NCI-H526 (cell line): ENCODE measurements around the gene NAA60.

Experiments
- DNase-seq, 2 experiments: peaks; one replicate each; lab custom pipeline; 2025; lab: John Stamatoyannopoulos, UW

Gene NAA60

DNA sequence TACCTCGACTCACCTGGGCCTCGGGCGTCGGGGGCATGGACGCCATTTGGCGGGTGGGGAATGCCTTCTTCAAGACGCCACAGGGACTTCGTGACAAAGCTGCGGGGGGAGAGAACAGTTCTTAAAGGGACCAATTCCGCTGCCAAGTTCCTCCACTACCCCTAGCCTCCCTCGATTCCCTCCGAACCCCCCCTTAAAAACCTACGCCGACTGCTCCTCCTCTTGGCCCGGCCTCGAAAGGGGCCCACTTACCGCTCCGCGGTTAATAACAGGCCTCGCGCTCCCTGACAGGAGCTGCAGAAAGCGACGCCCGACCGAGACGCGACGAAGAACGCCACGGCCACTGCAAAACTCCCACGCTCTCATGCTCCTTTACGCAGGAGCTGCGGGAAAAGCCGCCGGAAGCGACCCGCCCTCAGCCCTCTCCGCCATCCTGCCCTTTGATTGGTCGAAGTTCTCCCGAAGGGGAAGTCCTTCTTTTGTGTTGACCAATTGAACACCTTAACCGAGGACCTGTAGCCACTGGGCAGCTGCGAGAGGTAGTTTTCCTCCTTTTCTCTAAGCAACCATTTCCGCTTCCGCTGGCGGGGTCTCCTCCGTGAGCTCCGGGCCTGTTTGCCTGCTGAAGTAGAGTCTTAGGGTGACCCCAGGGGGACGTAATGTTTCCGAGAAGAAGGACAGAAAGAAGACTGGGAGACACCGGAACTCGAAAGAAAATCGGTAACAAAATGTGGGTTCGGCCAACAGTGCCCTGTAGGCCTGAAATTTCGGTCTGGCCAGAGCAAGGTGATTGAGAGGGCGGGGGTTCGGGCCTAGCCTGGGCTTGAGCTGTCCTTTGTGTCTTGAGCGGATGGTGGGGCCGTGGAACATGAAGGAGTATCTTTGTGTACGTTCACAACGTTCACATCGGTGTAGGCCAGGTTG, at the start of gene NAA60, which contains the start of gene ZNF597:
TSS of gene NAA60 (plus strand) at position 573 of the 924 bp plus-strand sequence. CDS start 32,548 bp downstream, outside the sequence.
TSS of gene ZNF597 (minus strand) at position 397 of the 924 bp plus-strand sequence. CDS start at position 46, 351 bp downstream.
- DNase-seq: no peak

DNA sequence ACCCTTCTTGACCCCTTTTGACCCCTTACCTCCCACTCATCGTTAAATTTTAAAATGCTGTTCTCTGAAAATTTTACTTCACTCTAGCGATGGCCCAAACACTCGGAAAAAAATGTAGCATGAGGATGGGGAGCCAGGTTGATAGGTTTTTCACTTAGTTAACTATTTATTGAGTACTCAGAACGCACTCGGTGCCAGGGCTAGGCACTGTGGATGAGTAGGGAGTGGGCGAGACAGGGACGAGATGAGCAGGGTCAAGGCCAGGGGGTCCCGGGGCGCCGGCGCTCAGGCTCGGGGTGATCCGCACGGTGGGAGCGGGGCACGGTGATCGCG, 43.1 kb upstream of the NAA60 start:
- DNase-seq: no peak

DNA sequence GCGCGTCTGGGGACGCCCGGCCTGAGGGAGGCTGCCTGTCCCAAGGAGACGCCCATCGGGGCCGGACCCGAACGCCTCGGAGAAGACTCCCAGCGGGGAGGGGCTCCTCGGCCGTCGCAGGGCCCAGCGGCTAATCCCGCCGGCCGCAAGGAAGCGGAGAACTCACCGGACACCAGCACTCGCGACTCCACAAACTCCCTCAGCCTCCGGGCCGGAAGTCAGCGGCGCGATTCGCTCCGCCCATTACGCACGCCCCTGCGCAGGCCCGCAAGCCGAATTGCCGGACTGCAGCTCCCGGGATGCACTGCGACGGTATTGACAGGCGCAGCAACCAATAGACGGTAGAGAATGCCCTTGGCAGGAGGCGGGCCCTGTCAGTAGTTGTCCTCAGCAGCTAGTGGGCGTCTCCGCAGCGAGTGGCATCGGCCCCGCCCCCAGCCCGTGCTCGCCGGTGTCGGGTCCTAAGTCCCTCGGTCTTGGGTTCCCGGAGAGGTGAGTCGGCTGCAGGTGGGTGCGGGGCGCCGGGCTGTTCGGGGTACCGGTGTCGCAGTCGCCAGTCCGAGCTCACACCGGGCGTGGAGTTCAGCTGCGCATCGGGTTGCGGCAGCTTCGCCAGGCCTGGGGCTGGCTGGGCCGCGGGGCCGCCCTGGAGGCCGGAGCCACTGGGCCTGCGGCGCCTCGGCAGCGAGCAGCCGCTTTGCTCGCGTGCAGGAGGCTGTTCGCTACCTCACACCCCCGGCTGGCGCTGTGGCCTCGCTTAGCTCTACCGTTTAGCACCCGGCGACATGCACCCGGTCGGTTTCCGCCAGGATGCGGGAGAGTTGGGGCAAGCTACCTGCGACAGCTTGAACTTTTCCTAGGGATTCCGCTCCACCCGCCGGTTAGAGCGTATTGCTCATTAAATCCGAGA, 42.4 kb upstream of the NAA60 start, which contains the start of the genes ZNF174 and ZSCAN32:
TSS of gene ZNF174 (plus strand) at position 437 of the 910 bp plus-strand sequence. CDS start 790 bp downstream, outside the sequence.
TSS of gene ZSCAN32 (minus strand) at position 226 of the 910 bp plus-strand sequence. CDS start 3,447 bp downstream, outside the sequence.
- peak; percentile 94 to 97 for DNase-seq

DNA sequence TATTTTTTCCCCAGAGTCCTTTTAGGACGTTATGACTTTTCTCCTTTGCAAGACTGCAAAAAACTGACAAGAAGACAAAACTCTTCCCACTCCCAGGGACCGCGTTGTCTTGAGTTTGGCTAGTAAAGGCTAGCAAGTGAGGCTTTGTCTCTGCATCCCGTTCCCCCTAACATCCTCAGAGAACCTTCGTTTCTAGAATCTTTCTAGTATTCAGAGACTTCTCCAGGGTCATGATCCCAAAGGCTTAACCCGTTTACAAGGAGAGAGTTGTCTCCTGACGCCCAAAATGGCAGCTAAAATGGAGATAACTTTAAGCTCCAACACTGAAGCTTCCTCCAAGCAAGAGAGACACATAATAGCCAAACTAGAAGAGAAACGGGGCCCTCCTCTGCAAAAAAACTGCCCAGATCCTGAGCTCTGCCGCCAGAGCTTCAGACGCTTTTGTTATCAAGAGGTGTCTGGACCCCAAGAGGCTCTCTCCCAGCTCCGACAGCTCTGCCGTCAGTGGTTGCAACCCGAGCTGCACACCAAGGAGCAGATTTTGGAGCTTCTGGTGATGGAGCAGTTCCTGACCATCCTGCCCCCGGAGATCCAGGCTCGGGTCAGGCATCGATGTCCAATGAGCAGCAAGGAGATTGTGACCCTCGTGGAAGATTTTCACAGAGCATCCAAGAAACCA, 41.6 kb upstream of the NAA60 start:
- peak; percentile 12 to 29 for DNase-seq

DNA sequence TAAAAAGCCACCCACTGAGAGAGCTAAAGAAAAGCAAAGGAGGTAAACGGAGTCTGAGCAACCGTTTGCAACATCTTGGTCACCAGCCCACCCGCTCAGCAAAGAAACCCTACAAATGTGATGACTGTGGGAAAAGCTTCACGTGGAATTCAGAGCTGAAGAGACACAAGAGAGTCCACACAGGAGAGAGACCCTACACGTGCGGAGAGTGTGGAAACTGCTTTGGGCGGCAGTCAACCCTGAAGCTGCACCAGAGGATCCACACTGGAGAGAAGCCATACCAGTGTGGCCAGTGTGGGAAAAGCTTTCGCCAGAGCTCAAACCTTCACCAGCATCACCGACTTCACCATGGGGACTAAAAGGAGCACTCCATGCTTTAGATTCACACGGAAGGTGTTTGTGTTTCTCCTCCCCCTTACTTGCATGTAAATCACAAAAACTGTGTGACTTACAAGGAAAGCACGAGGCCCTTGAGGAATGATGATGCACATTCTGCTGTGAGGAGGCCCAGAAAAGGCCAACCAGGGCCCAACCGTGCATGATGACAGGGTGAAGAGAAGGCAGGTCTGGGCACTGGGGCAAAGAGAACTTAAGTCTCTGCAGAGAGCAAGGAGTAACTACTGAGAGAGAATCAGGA, 34.8 kb upstream of the NAA60 start:
- DNase-seq: no peak

DNA sequence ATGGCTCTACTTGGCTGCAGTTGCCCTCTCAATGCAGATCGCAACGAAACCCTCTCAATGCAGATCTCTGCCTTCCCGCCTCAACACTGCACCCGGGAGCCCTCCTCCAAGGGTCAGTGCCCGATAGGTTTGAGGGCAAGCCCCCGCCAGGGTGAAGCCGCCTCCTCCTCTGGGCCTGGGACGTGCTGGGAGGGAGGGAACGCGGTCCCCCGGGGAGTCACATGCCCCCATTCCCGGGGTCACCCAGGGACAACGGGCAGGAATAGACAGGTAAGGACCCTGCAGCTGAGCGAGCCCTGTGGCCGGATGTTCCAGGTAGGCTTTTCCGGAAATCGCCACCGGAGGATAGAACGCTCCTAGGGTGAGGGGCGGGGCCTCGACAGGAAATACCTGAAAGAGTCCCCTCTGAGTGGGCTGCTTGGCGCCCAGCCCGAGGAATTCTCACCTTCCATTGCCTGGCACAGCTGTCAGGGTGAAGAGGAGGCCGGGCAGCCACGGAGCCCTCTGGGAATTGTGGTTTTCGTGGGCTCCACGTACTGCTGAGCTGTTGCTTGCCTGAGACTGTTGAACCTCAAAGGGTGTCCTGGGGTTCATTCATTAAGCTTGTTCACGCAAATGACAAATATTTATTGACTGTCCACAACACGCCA, 29.6 kb upstream of the NAA60 start:
- no peak for DNase-seq

DNA sequence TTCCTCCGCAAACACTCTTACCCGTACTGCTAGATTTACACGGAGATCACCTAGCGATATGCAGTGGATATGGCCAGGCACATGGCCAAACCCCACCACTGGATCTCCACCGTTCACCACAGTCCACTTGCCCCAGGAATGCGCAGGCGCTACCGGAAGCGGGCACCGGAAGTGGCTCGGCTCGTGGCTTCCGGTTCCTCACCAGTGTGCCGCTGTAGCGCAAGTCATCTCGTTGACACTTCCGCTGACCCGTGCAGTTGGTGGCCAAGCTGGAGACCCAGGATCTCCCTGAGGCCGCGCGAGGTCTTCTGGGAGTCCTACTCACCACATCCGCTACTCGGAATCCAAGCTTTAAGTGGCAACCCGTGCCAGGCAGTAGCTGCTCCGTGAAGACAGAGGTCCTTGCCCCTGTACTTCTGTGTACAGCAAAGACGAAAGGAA, 11.7 kb upstream of the NAA60 start:
- no peak for DNase-seq

DNA sequence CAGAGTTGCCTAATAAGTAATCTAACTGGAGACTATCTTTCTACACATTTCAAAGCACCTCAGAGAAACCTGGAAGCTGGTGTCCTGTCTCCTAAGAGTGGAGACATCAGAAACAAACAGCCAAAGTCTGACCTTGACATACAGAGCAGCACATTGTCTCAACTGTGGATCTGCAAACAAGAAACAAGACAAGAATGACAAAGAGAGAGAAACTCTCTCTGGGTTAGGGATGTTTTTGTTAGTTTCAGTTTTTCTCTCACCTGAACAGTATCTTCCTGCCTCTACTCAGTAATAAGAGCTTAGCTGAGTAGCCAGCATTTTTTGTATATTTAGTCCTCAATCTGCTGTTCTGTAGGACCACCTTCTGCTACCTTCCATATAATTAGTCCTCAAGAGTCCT, 9.1 kb upstream of the NAA60 start:
- no peak for DNase-seq

DNA sequence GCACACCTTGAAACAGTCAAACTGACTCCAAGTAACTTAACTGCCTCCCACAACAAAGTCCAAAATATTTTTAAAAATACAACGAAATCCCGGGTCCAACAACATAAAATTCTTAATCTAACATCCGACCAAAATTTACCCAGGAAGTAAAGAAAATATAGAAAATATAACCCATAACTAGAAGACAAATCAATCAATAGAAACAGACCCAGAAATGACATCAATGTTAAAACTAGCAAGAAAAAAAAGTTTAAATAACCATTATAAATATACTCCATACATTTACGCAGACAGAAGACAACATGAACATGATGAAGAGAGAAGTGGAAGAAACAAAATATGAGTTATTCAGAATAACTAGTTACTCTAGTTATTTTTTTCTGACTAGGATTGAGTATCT, 3.8 kb upstream of the NAA60 start:
- no peak for DNase-seq

DNA sequence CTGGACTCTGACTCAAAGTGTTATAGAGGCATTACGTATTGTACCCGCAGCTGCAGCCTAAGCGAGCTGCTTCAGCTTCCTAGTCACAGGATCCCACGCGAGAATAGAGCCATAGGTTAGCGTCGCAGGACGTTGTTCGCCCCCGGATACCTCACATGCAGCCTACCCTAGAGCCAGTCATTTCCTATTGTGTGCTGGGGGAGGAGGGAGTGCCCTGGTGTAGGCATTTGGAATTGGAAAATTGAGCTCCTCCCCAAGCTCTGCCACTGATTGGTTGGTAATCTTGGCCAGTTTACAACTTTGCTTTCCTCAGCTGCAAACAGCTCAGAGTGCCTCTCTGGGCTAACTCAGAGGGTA, 530 bp downstream of the NAA60 start:
- DNase-seq: no peak

DNA sequence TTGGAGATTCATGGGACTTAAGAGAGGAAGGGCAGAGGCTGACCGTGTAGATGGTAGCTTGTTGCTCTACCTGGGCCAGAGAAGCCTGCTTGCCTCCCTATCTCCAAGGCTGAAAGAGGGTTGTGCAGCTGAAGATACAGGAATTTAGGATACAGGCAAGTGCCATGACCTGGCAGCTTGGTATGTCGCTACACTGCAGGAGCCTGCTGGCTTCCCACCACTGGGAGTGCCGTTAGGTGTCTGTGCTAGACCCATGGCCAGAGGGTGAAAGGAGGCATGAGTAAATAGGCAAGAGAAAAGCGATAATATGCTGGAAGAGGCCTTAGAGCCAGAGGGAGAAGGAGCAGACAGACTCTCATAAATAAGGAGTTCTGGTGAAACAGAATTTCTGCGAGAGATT, 10.6 kb downstream of the NAA60 start:
- DNase-seq: no peak

DNA sequence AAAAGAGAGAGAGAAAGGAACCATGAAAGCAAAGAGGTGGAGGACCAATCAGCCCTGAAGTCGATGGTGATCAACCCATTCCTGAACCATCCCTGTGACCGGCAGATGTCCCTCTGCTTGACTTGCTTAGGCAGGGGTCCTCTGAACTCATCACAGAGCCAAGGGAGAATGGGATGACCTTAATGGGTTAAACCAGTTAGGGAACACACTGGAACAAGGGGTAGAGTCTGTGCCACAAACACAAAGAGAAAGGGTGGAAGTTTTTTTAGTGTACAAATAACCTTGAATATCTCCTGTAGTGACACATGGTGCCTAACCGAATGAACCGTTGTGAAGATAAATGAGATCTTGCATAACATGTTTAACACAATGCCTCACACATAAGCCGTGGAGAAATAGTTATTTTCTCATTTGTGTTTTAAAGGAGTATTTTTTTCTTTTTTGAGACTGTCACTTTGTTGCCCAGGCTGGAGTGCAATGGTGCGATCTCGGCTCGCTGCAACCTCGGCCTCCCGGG, 11.2 kb downstream of the NAA60 start:
- no peak for DNase-seq

DNA sequence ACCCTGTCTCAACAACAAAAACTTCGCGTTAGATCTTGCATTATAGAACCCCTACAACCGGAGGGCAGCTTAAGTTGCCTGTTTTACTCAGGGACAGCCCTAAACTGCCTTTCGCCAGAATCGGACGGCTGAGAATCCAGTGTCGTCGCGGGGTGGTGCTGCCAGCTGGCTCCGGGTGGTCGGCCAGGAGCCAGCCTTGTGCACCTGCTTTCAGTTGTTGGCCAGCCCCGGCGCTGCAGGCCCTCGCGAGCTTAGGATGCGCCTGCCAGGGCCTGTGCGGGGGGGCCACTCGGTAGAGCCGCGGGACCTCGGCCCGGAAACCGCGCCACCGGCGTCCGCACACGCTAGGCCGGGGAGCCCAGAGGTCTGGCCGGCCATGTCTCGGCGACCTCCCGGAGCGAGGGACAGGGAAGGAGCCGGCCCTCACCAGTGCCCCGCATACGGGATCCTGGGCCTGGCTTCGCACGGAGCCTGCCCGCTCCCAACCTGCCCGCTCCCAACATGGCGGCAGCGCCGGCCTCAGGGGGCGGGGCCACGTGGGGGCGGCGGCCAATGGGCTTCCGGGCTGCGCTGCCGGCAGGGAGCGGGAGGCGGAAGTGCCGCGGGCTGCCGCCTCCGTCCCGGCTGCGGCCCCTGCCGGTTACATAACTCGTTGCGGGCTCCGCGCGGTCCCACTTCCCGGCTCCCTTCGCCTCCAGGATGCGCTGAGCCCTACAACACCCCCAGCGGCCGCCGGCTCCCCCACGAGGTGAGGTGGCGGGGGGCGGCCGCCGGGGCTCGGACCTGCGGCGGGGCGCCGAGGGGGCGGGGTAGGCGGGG, 14.2 kb downstream of the NAA60 start:
- DNase-seq: peak; percentile 46 to 88

DNA sequence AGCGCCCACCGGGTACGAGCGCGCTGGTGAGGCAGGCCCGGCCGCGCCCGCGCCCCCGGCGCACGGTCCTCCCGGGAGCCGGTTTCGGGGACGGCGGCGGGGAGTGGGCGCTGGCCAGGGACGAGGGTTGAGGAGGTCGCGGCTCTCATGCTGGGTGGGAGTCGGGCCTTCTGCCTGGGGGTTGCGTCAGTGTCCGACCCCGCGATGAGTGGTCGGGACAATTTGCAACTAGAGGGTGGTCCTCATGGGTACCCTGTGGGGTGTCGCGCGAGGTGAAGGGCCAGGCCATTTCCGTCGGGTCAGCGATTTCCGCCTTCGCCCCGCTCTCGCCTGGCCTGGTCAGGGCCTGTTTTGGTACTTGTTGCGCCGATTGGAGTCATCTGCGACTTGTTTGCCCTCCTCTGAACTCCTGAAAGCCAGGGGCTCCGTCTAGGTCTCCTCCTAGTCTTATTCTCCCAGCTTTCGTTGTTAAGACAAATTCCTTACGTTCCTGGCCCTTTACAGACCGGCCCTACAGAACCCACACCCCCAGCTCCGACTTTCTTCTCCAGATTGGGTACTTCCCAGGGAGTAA, 14.9 kb downstream of the NAA60 start:
- peak in 1 of 2 experiments; percentile 7 for DNase-seq

DNA sequence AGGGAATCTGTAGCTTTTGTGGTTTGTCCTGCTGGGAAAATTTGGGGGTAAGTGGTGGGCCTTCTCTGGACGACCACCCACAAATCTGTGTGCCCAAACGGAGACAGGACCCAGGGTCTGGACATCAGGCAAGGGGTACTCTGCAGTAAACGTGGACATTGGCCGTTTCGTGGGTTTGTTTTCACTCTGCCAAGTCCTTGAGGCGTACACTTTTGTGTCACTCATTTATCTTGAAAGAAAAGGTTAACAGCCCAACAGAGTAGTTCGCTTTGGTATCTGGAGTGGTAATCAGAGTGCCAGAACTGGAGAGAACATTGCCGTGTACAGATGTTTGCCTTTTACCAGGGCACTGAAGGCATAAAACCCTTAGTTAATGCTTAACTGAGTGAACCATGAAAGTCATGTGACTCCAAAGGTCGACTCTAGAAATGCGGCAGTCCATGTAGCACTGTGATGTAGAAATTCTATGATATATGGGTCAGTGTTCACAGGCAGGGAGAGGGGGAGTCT, 15.4 kb downstream of the NAA60 start:
- DNase-seq: peak; percentile 10 to 35

DNA sequence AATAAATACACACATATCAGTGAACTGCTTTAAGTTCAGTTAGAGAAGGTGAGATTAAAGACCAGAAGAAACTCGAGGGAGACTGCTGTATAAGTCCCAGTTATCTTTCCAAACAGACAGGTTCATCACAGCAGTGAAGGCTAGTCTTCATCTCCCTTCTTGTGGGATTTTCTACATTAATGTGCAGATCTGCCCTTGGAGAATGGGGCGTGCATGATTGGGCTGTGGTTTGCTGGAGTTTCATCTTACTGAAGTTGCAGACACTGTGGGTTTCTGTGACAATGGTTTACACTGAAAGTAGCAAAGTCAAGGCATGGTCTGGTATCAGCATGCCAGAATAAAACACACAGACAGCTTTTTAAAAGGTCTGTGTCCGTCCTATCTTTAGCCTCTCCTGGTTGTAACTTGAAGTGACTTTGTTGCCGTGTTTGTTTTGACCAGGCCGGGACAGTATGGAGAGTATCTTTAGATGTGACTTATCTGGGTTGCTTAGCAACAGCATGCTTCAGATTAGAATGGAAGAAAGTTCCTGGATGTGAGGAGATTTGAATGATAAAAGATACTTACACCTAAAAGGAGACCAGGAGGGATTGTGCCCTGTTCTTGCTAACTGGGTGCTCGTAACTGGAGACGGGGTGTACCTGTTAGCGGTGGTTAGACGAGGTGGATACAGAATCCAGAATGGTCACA, 16.1 kb downstream of the NAA60 start:
- no peak for DNase-seq

DNA sequence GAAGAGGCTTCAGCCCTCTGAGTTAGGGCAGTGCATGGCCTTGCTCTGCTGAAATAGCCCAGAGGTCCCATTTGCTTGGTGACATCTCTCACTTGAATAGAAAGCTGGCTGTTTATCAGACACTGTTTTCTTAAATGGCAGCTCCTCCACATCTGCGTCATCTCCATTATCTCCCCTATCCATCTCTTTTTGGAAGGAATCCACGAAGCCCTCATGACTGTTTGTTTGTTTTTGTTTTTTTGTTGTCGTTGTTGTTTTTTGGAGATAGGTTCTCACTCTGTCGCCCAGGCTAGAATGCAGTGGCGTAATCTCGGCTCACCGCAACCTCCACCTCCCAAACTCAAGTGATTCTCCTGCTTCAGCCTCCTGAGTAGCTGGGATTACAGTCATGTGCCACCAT, 16.6 kb downstream of the NAA60 start:
- no peak for DNase-seq

DNA sequence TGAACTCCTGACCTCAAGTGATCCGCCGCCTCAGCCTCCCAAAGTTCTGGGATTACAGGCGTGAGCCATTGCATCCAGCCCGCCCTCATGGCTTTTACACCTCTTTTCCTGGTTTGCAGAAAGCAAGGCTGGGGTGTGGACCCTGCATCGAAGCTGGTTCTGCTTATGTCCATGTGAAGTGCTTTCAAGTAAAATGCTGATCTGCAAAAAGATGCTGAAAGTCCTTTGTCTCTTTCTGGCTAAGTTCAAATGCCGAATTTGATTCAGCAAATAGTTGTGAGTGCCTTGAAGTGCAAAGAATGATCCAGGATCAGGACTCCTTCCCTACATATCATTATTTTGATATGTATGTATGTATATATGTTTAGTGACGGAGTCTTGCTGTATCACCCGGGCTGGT, 17.1 kb downstream of the NAA60 start:
- no peak for DNase-seq

DNA sequence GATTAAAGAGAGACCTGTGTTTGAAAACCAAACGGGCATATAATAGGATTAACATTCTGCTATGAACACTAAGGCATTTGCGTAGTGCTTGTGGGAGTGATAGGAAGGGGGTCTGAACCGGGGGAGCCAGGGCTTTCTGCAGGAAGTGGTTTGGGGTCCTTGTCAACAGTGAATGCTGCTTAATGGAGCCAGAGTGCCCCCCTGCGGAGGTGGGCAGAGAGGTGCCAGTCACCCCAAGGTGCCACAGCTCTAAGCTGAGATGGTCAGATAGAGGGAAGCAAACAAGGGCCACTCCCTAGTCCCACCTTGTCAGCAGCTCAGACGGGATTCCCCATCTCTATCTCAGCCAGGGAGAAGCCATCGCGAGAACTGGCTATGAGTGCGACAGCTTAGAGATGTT, 17.7 kb downstream of the NAA60 start:
- DNase-seq: no peak
